GM10847 (cell line): ENCODE results near the gene PIK3C2G.

ENCODE experiments used
- POLR2A ChIP-seq: IDR thresholded peaks from 2 replicates; pipeline ENCODE4 v1.6.1; 2011; ENCODE audit not compliant: insufficient read length; ENCODE audit errors: extremely low read depth

The PIK3C2G gene

DNA sequence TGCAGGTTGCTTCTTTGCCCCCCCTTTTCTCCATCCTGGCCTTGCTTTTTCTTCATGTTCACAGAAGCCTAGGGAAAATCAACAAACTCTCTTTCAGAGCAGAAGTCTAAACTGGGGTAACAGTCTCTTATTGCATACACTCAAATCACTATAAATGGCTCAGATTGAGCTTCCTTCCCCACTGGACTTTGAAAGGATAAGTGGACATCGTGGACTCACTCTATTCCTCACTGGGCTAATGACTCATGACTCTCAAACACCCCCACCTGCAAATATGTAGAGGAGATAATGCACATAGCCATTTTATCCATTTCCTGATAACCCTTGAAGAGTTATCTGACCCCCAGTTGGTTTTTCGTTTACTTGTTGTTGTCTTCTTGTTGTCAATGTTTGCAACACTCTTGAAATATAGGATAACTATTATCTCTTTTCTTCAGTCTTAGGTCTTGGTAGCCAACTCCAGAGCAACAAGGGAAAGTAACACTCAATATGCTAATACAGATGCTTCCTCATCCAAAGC, 221.3 kb downstream of the PIK3C2G start:
- no peak for TF ChIP-seq POLR2A

GRCh38 chr12:18483698-18484325, 222.5 kb downstream of the PIK3C2G start:
- no peak for TF ChIP-seq POLR2A

DNA sequence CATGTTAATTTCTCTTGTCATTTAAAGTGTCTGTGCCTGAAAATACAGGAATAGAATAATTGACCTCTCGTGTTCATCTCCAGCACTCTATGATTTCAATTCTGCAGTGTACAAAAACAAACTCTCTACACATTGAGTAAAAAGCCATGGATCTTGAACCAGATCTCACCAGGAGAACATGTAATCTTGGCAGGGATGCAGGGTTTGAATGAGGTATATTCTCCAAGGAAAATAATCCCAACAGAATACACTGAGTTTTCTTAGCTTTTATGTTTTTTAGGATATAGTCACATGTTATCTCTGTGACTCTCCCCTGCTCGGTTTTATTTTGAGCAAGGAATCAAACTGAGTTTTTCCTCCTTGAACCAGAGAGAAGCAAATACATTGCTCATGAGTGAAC, 224.7 kb downstream of the PIK3C2G start:
- no peak for TF ChIP-seq POLR2A

DNA sequence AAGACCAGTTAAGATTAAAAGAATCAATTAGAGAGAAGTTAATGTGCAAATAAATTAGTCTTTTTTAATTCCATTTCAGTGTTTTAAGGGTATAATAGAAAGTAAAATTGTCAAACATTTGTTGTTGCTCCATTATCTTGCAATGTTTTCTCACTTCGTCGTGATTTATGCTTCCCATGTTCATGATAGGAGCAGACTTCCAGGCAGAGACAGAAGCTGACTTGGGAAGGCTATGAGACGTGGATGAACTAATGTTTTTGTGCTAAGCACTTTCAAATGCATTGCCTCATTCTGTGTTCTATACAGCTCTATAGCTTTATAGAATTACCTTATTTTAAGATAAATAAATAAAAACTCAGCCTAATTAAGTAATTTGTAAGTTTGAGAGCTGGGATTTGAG, 226.2 kb downstream of the PIK3C2G start:
- TF ChIP-seq POLR2A, result no peak

GRCh38 chr12:18492372-18493025, 231.2 kb downstream of the PIK3C2G start:
- TF ChIP-seq POLR2A, result no peak

- TF ChIP-seq POLR2A, result no peak
Observed at GRCh38 chr12:18496156-18496555, 234.8 kb downstream of the PIK3C2G start.

- no peak for TF ChIP-seq POLR2A
Observed at GRCh38 chr12:18502422-18502968, 241.2 kb downstream of the PIK3C2G start.

DNA sequence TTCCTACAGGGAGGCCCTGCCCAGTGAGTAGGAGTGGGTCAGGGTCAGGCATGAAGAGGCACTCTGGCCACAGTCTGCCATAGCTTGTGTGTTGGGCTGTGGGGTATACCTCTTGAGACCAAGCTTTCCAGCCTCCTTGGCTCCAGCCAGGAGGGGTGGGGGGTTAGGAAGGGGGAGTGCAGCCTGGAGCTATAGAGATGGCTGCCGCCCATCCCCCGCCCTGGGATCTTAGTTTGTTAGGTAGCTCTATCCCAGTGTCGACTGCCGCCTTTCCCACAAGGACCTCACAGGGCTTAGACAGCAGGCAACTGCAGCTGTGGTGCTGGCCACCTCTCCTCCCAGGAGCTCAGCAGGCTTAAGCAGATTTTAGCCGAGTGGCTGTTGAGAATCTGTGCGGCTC, 260.1 kb downstream of the PIK3C2G start:
- TF ChIP-seq POLR2A, result no peak

DNA sequence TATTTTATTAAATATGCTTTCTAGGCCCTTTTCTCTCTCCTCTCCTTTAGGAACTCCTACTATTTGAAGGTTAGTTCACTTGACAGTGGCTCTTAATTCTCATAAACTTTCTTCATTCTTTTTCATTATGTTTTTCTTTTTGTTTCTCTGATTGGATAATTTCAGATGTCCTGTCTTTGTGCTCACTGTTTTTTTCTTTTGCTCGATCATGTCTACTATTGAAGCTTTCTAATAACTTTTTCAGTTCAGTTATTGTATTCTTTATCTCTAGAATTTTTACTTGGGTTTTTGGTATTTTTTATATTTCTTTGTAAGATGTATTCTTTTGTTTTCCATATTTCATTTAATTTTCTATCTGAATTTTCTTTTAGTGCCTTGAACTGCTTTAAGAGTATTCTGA, 261.5 kb downstream of the PIK3C2G start:
- TF ChIP-seq POLR2A, result no peak

GRCh38 chr12:18546399-18546798, 285.1 kb downstream of the PIK3C2G start:
- no peak for TF ChIP-seq POLR2A

DNA sequence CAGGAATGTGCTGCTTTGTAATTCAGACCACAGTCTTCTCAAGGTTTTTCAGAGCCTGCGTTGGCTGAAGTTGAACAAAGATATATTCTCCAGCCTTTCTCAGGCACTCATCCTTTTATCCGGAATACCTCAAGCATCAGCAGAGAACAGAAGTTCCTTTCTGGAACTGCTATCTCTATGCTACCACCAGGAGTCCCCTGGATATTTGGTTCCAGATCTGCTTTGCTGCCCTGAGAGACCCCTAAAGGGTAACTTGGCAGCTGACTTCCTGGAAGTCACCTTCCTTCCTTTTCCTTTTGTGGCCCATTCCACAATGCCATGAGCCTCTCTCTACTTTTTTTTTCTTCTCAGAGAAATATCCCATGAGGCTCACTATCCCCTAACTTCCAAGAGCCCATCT, 288.3 kb downstream of the PIK3C2G start:
- no peak for TF ChIP-seq POLR2A

DNA sequence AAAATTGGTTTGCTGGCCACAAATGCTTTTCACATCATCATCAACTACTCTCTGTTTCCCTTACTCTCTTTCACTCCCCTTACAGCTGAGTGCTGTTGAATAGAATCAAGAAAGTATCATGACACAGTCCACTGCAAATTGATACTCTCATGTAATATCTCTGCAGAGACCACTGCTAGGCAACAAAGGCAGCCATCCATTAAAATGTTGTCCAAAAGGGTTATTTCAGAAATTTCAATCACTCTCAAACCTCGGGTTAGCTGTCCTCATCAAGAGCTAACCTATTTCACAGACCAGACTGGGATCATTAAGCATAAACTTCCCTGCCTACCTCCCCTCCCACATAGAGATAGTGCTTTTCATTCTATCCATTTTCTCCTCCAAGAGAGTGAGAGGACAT, 289.8 kb downstream of the PIK3C2G start:
- no peak for TF ChIP-seq POLR2A

- TF ChIP-seq POLR2A, result no peak
Observed at GRCh38 chr12:18551701-18552100, 290.4 kb downstream of the PIK3C2G start.

DNA sequence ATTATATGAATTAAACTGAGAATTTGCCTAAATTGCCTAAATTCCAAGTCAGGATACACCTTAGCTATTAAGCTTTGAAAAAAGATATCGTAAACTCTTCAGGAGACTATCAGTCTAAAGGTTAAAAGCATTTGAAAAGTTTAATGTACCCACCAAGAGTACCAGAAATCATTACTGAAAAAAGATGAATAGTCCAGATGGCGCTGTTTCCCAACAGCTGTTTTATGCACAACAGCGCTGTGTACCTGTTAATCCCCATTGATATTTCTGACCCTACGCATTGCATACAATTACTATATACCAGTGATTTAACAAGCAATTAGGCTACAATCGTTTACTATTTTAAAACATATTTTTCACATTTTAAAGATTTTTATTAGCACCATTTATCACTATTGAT, 291.5 kb downstream of the PIK3C2G start:
- no peak for TF ChIP-seq POLR2A

DNA sequence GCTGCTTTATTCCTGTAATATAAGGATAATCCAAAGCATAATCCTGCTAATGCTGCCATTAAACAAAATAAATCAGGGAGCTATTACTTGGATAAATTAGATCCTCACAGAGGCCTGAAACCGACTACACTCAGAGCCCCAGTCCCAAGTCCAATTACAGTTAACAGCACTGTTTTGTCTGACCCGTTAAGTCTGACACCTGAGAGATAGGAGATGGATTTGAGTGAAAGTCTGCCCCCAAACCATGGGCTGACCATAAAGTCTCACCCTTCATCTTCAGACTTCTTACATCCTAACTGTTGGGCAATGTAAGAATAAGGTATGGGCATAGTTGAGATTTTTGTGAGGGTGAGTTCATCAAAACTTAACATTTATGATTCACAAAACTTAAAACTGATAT, 294.8 kb downstream of the PIK3C2G start:
- TF ChIP-seq POLR2A, result no peak

DNA sequence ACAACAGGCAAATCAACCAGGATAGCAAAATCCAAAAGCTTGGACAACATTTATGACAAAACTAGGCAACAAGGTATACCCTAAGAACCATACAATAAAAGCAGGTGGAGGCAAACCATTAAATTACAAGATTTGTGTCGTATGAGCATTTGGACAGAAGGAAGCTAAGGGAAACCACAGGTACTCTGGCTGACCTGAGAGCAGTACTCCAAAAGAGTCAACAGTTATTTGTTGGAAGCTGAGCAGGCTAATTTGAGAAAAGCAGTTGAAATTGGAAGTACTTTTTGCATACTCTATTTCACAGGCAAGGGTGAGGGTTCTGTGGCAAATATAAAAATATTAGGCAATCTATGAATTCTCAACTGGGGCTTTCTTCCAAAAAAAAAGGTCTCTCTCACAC, 297.9 kb downstream of the PIK3C2G start:
- no peak for TF ChIP-seq POLR2A
